Stimulated activated naive CD8-positive, alpha-beta T cell treated with anti-CD3 and anti-CD28 coated beads, Interleukin-15, amount 100 ng/mL, for 72 hours (primary cell): ENCODE measurements around the gene DNMT3A.
"Not testable (repeated sequence)": the region's sequence is repeated elsewhere in the genome, so short reads cannot be mapped to it uniquely, and the experiment has no call there.

ENCODE experiments used
- ATAC-seq: fragments of 150-1000 bp; cut with Tn5 transposase; 2 replicates; pipeline ENCODE4 v1.10.0; 2021; ENCODE audit warnings: mild to moderate bottlenecking, moderate library complexity
- DNase-seq, 2 donors: peaks; one replicate each; pipeline ENCODE4 v3.0.0; 2021 to 2022
- H3K27ac Mint-ChIP-seq, 2 donors: one replicate each; pipeline ENCODE4 v1.8.0; 2022; ENCODE audit warnings: mild to moderate bottlenecking in 2 of 2, mixed read lengths in 2 of 2, moderate library complexity in 2 of 2
- H3K27me3 Mint-ChIP-seq: one replicate; pipeline ENCODE4 v1.8.0; 2022; ENCODE audit warnings: mixed read lengths
- H3K4me1 Mint-ChIP-seq: one replicate; pipeline ENCODE4 v1.8.0; 2022; ENCODE audit warnings: mild to moderate bottlenecking, mixed read lengths
- H3K4me3 Mint-ChIP-seq, 2 donors: one replicate each; pipeline ENCODE4 v1.8.0; 2022; ENCODE audit warnings: mild to moderate bottlenecking in 2 of 2, mixed read lengths in 2 of 2, moderate library complexity in 1 of 2
- H3K9me3 Mint-ChIP-seq, 2 donors: one replicate each; pipeline ENCODE4 v1.8.0; 2022; ENCODE audit warnings: mixed read lengths in 2 of 2

DNMT3A gene

GRCh38 chr2:25281941-25282340 is 59.8 kb downstream of the DNMT3A start:
- H3K9me3 Mint-ChIP-seq, result no peaks in the 10 kb centered on the region
- no peak overlapping the region for H3K4me3 Mint-ChIP-seq
- DNase-seq, result no peak
- peaks cover 79% of the 10 kb centered on the region for H3K4me1 Mint-ChIP-seq
- no peaks in the 10 kb centered on the region for H3K27me3 Mint-ChIP-seq
- no peak for ATAC-seq
- H3K27ac Mint-ChIP-seq, result no peak overlapping the region

GRCh38 chr2:25281522-25281921 is 60.2 kb downstream of the DNMT3A start:
- no peak overlapping the region for H3K4me3 Mint-ChIP-seq

GRCh38 chr2:25280051-25280687 is 61.6 kb downstream of the DNMT3A start:
- Mint-ChIP-seq H3K4me1 (peaks cover 79% of the 10 kb centered on the region), H3K4me3 (no peak overlapping the region), H3K27me3 (no peaks in the 10 kb centered on the region), H3K9me3 (no peaks in the 10 kb centered on the region), H3K27ac (peak overlapping the region; percentile 5 to 14)
- no peak for ATAC-seq
- no peak for DNase-seq

More at GRCh38 chr2:25281522-25281921, 60.2 kb downstream of the DNMT3A start:
- no peak overlapping the region for H3K27ac Mint-ChIP-seq
- peaks cover 79% of the 10 kb centered on the region for H3K4me1 Mint-ChIP-seq
- ATAC-seq (no peak), DNase-seq (no peak)
- no peaks in the 10 kb centered on the region for H3K27me3 Mint-ChIP-seq
- H3K9me3 Mint-ChIP-seq, result no peaks in the 10 kb centered on the region

GRCh38 chr2:25279091-25279651 is 62.6 kb downstream of the DNMT3A start:
- Mint-ChIP-seq H3K9me3 (no peaks in the 10 kb centered on the region), H3K27ac (peak overlapping the region; percentile 59 to 91), H3K4me3 (peak overlapping the region; percentile 49 to 66), H3K27me3 (no peaks in the 10 kb centered on the region), H3K4me1 (peaks cover 80% of the 10 kb centered on the region)
- ATAC-seq, result no peak
- DNase-seq, result no peak

GRCh38 chr2:25276569-25277465 is 64.9 kb downstream of the DNMT3A start:
- peak; percentile 91 for DNase-seq
- Mint-ChIP-seq H3K4me3 (peak overlapping the region; percentile 75 to 80), H3K27me3 (no peaks in the 10 kb centered on the region), H3K4me1 (peaks cover 91% of the 10 kb centered on the region), H3K27ac (peak overlapping the region; percentile 96), H3K9me3 (no peaks in the 10 kb centered on the region)
- ATAC-seq, result peak; percentile 76

GRCh38 chr2:25275575-25275965 is 66.2 kb downstream of the DNMT3A start:
- DNase-seq, result peak; percentile 36 to 49
- Mint-ChIP-seq H3K4me1 (peaks cover 84% of the 10 kb centered on the region), H3K27ac (peak overlapping the region; percentile 79 to 95), H3K27me3 (no peaks in the 10 kb centered on the region), H3K9me3 (no peaks in the 10 kb centered on the region), H3K4me3 (peak overlapping the region; percentile 61 to 82)
- ATAC-seq, result no peak

- peak overlapping the region; percentile 73 to 82 for H3K4me3 Mint-ChIP-seq
- H3K4me1 Mint-ChIP-seq, result peaks cover 84% of the 10 kb centered on the region
- peak overlapping the region; percentile 79 to 95 for H3K27ac Mint-ChIP-seq
- peak; percentile 56 to 75 for DNase-seq
- peak; percentile 44 for ATAC-seq
- H3K27me3 Mint-ChIP-seq, result no peaks in the 10 kb centered on the region
- H3K9me3 Mint-ChIP-seq, result no peaks in the 10 kb centered on the region
Measured at GRCh38 chr2:25274868-25275574, 66.7 kb downstream of the DNMT3A start.

- H3K27me3 Mint-ChIP-seq, result no peaks in the 10 kb centered on the region
- H3K4me1 Mint-ChIP-seq, result peaks cover 84% of the 10 kb centered on the region
Measured at GRCh38 chr2:25273985-25274535, 67.7 kb downstream of the DNMT3A start.

GRCh38 chr2:25272705-25273104 is 69.0 kb downstream of the DNMT3A start:
- Mint-ChIP-seq H3K27ac (peak overlapping the region in 1 of 2 donors; percentile 96), H3K4me1 (peaks cover 84% of the 10 kb centered on the region), H3K4me3 (peak overlapping the region in 1 of 2 donors; percentile 82)
- not testable (repeated sequence) for DNase-seq, ATAC-seq, H3K9me3 Mint-ChIP-seq, H3K27me3 Mint-ChIP-seq

More at GRCh38 chr2:25273985-25274535, 67.7 kb downstream of the DNMT3A start:
- H3K9me3 Mint-ChIP-seq, result no peaks in the 10 kb centered on the region
- peak overlapping the region; percentile 96 to 97 for H3K27ac Mint-ChIP-seq
- ATAC-seq, result no peak
- H3K4me3 Mint-ChIP-seq, result peak overlapping the region; percentile 73 to 82
- peak in 1 of 2 donors; percentile 19 for DNase-seq

- Mint-ChIP-seq H3K4me1 (peaks cover 79% of the 10 kb centered on the region), H3K9me3 (no peaks in the 10 kb centered on the region), H3K4me3 (no peak overlapping the region), H3K27ac (peak overlapping the region in 1 of 2 donors; percentile 81), H3K27me3 (no peaks in the 10 kb centered on the region)
- DNase-seq (no peak), ATAC-seq (no peak)
Measured at GRCh38 chr2:25270061-25270460, 71.7 kb downstream of the DNMT3A start.

GRCh38 chr2:25269233-25269632 is 72.5 kb downstream of the DNMT3A start:
- ATAC-seq (no peak), DNase-seq (no peak)
- Mint-ChIP-seq H3K4me1 (peaks cover 71% of the 10 kb centered on the region), H3K4me3 (no peak overlapping the region), H3K27ac (peak overlapping the region; percentile 21 to 77), H3K9me3 (no peaks in the 10 kb centered on the region), H3K27me3 (no peaks in the 10 kb centered on the region)

- H3K9me3 Mint-ChIP-seq, result no peaks in the 10 kb centered on the region
- peak overlapping the region in 1 of 2 donors; percentile 57 for H3K27ac Mint-ChIP-seq
- H3K27me3 Mint-ChIP-seq, result no peaks in the 10 kb centered on the region
- no peak for ATAC-seq
- DNase-seq, result no peak
- peaks cover 65% of the 10 kb centered on the region for H3K4me1 Mint-ChIP-seq
- H3K4me3 Mint-ChIP-seq, result no peak overlapping the region
Measured at GRCh38 chr2:25268139-25268538, 73.6 kb downstream of the DNMT3A start.

- H3K4me1 Mint-ChIP-seq, result peaks cover 67% of the 10 kb centered on the region
- no peaks in the 10 kb centered on the region for H3K9me3 Mint-ChIP-seq
- no peak for ATAC-seq
- H3K27ac Mint-ChIP-seq, result peak overlapping the region in 1 of 2 donors; percentile 77
- no peak overlapping the region for H3K4me3 Mint-ChIP-seq
- DNase-seq, result no peak
- H3K27me3 Mint-ChIP-seq, result no peaks in the 10 kb centered on the region
Measured at GRCh38 chr2:25266399-25266798, 75.3 kb downstream of the DNMT3A start.

GRCh38 chr2:25265802-25266201 is 75.9 kb downstream of the DNMT3A start:
- Mint-ChIP-seq H3K27me3 (no peaks in the 10 kb centered on the region), H3K4me3 (no peak overlapping the region), H3K4me1 (peaks cover 67% of the 10 kb centered on the region), H3K9me3 (no peaks in the 10 kb centered on the region), H3K27ac (peak overlapping the region in 1 of 2 donors; percentile 29)
- no peak for ATAC-seq
- no peak for DNase-seq

GRCh38 chr2:25265001-25265400 is 76.7 kb downstream of the DNMT3A start:
- Mint-ChIP-seq H3K4me3 (no peak overlapping the region), H3K9me3 (no peaks in the 10 kb centered on the region), H3K27ac (no peak overlapping the region), H3K27me3 (no peaks in the 10 kb centered on the region), H3K4me1 (peaks cover 67% of the 10 kb centered on the region)
- ATAC-seq (no peak), DNase-seq (no peak)
